B cell (primary cell): Measurements from ENCODE around the gene DYNLRB2. TPM values are rescaled to one million over a fixed set of nuclear protein-coding genes. Genes with fewer than 3 reads are reported as not detected.
A peak's percentile ranks its signal among the peaks of the same experiment; 100 is the strongest.

Experiments used
- ATAC-seq: fragments of 200-7000 bp; cut with Tn5 transposase; one replicate; pipeline ENCODE4 v1.10.0; 2021; ENCODE audit warnings: low read depth, mild to moderate bottlenecking, moderate number of reproducible peaks, moderate library complexity
- CTCF ChIA-PET: fragments of 350-600 bp; sonication (Branson Sonifier 250); formaldehyde crosslinking; loops from one replicate; lab custom pipeline; 2021; ENCODE audit warnings: antibody characterized with exemption, inconsistent platforms; lab: Charles Lee
- POLR2A ChIA-PET: fragments of 350-600 bp; sonication (Branson Sonifier 250); formaldehyde crosslinking; loops from one replicate; lab custom pipeline; 2021; ENCODE audit warnings: antibody characterized with exemption; lab: Charles Lee
- DNase-seq: peaks from one replicate; pipeline ENCODE4 v3.0.0; 2013
- H2AFZ ChIP-seq: 2 replicates; pipeline ENCODE4 v1.6.1; 2012; ENCODE audit warnings: mild to moderate bottlenecking, low read depth, low read length; ENCODE audit not compliant: insufficient read depth, poor library complexity, severe bottlenecking
- H3K27ac ChIP-seq, 2 donors: 1 replicate in 1 of 2; 2 replicates in 1 of 2; pipeline ENCODE4 v1.5.1; 2012 to 2013; ENCODE audit warnings: low read length in 2 of 2, mild to moderate bottlenecking in 2 of 2, moderate library complexity in 1 of 2
- H3K27me3 ChIP-seq, 4 experiments: fragments of 200-600 bp in 1 of 4; sonication (generic) in 1 of 4; replicated peaks in 1 of 4; 1 replicate in 2 of 4; 2 replicates in 2 of 4; pipeline versions ENCODE4 v1.6.1 to v1.7.0; 2013 to 2016; ENCODE audit warnings: low read length in 3 of 4, mild to moderate bottlenecking in 2 of 4, mixed read lengths in 1 of 4, moderate library complexity in 1 of 4; ENCODE audit not compliant: insufficient read depth in 4 of 4, control insufficient read depth in 3 of 4; ENCODE audit errors: control extremely low read depth in 1 of 4
- H3K36me3 ChIP-seq, 2 experiments: replicated peaks in 1 of 2; 1 replicate in 1 of 2; 2 replicates in 1 of 2; pipeline versions ENCODE4 v1.6.1 to v1.7.1; 2013; ENCODE audit warnings: low read length in 1 of 2; ENCODE audit not compliant: insufficient read depth in 2 of 2, control insufficient read depth in 1 of 2; ENCODE audit errors: control extremely low read depth in 1 of 2, extremely low read depth in 1 of 2
- H3K4me1 ChIP-seq, 2 donors: fragments of 200-600 bp in 1 of 2; sonication (generic) in 1 of 2; 1 replicate in 1 of 2; 2 replicates in 1 of 2; pipeline versions ENCODE4 v1.5.1 to v1.6.1; 2013 to 2017; ENCODE audit warnings: low read length in 2 of 2; ENCODE audit not compliant: control insufficient read depth in 2 of 2, insufficient read depth in 2 of 2
- H3K4me2 ChIP-seq: replicated peaks from 2 replicates; pipeline ENCODE3; 2012; ENCODE audit warnings: mild to moderate bottlenecking, low read depth, low read length; ENCODE audit not compliant: poor library complexity, severe bottlenecking
- H3K4me3 ChIP-seq, 5 experiments: fragments of 200-600 bp in 1 of 5; sonication (generic) in 1 of 5; 1 replicate in 3 of 5; 2 replicates in 2 of 5; pipeline versions ENCODE4 v1.5.1 to v1.7.0; 2011 to 2016; ENCODE audit warnings: low read length in 4 of 5, mild to moderate bottlenecking in 4 of 5, low read depth in 2 of 5, control low read depth in 1 of 5, moderate library complexity in 1 of 5; ENCODE audit not compliant: insufficient read depth in 1 of 5; ENCODE audit errors: control extremely low read depth in 1 of 5, extremely low read depth in 1 of 5
- H3K79me2 ChIP-seq: fragments of 200-600 bp; sonication (generic); one replicate; pipeline ENCODE4 v1.6.0; 2016; ENCODE audit warnings: low read length; ENCODE audit not compliant: control insufficient read depth, insufficient read depth
- H3K9ac ChIP-seq: fragments of 200-600 bp; sonication (generic); 2 replicates; pipeline ENCODE4 v1.6.1; 2017; ENCODE audit warnings: mild to moderate bottlenecking, low read length, moderate library complexity
- H3K9me3 ChIP-seq, 3 donors: one replicate each; pipeline versions ENCODE4 v1.6.1 to v1.7.1; 2013; ENCODE audit warnings: low read length in 2 of 3; ENCODE audit not compliant: control insufficient read depth in 2 of 3, insufficient read depth in 1 of 3; ENCODE audit errors: control extremely low read depth in 1 of 3
- H4K20me1 ChIP-seq: 2 replicates; pipeline ENCODE4 v1.6.0; 2012; ENCODE audit warnings: mild to moderate bottlenecking, low read length; ENCODE audit not compliant: insufficient read depth, control insufficient read depth, poor library complexity, severe bottlenecking
- H3K27ac Mint-ChIP-seq: one replicate; pipeline ENCODE4 v1.8.0; 2021; ENCODE audit warnings: mixed read lengths
- H3K27me3 Mint-ChIP-seq: one replicate; pipeline ENCODE4 v1.8.0; 2021; ENCODE audit warnings: mixed read lengths
- H3K4me1 Mint-ChIP-seq: one replicate; pipeline ENCODE4 v1.8.0; 2021; ENCODE audit warnings: mixed read lengths
- H3K4me3 Mint-ChIP-seq: one replicate; pipeline ENCODE4 v1.8.0; 2021; ENCODE audit warnings: mixed read lengths
- H3K9me3 Mint-ChIP-seq: one replicate; pipeline ENCODE4 v1.8.0; 2022; ENCODE audit warnings: mixed read lengths; ENCODE audit not compliant: insufficient read depth
- CTCF ChIP-seq: fragments of 200-600 bp; IDR thresholded peaks from one replicate; pipeline ENCODE4 v1.8.0; 2022; ENCODE audit warnings: antibody characterized with exemption, mild to moderate bottlenecking
- EZH2 ChIP-seq: IDR thresholded peaks from 2 replicates; pipeline ENCODE4 v1.6.1; 2012; ENCODE audit warnings: borderline replicate concordance, low read depth, mild to moderate bottlenecking, moderate library complexity, low read length; ENCODE audit not compliant: insufficient read depth, poor library complexity, severe bottlenecking
- WGBS: methylation state at CpG from one replicate; pipeline ENCODE4 v1.1.5; 2013; ENCODE audit warnings: missing lambda C conversion rate; ENCODE audit not compliant: insufficient coverage; 5-methylcytosine and 5-hydroxymethylcytosine counted together
- intact Hi-C: fragments of 100-400 bp; cut with micrococcal nuclease; formaldehyde crosslinking; loops from one replicate; pipeline ENCODE4 v1.10.0; 2022
- polyA plus RNA-seq: library from polyadenylated mRNA; depleted of rRNA; stranded (reverse); fragments of >200 nt; gene quantifications from 2 replicates; pipeline ENCODE4 v1.2.3, GENCODE V29; 2012
- total RNA-seq, 2 donors: library from RNA; stranded (reverse); fragments of 120-200 nt in 1 of 2; gene quantifications; 1 replicate in 1 of 2; 2 replicates in 1 of 2; pipeline versions ENCODE4 v1.2.3 to v1.2.4, GENCODE V29; 2013 to 2022

Gene DYNLRB2
- total and polyA plus RNA-seq, 2 donors (not counting 1 experiment from before 2014, with no cell fraction given), result not detected

- Histone ChIP-seq H3K9ac (no peak overlapping the region), H3K4me1 (no peaks in the 10 kb centered on the region), H2AFZ (no peak overlapping the region), H3K27ac (no peak overlapping the region), H3K36me3 (no peaks in the 10 kb centered on the region), H3K79me2 (no peaks in the 10 kb centered on the region), H4K20me1 (no peaks in the 10 kb centered on the region), H3K4me3 (no peak overlapping the region), H3K9me3 (peaks cover 0 to 1% (median 0%) of the 10 kb centered on the region in 3 donors), H3K4me2 (no peak overlapping the region), H3K27me3 (no peaks in the 10 kb centered on the region)
- Mint-ChIP-seq H3K27me3 (no peaks in the 10 kb centered on the region), H3K4me1 (peaks cover 5% of the 10 kb centered on the region), H3K27ac (no peak overlapping the region), H3K9me3 (no peaks in the 10 kb centered on the region), H3K4me3 (no peak overlapping the region)
- DNase-seq (no peak), ATAC-seq (no peak)
- intact Hi-C loops, result no loop called here
- CTCF ChIA-PET, result no interaction called here
- TF ChIP-seq EZH2 (no peak), CTCF (no peak)
- 100% methylated on average over 3 of the region's 3 CpGs for WGBS
- POLR2A ChIA-PET, result no interaction called here
Measured at GRCh38 chr16:80563066-80563465, 22.3 kb downstream of the DYNLRB2 start.

- CTCF ChIA-PET, result no interaction called here
- WGBS, result 5% methylated on average over 5 of the region's 7 CpGs
- H3K4me1 Mint-ChIP-seq, result peaks cover 5% of the 10 kb centered on the region
- Histone ChIP-seq H3K4me3 (no peak overlapping the region), H3K4me1 (no peaks in the 10 kb centered on the region), H4K20me1 (no peaks in the 10 kb centered on the region), H3K27me3 (no peaks in the 10 kb centered on the region), H3K36me3 (no peaks in the 10 kb centered on the region), H3K9me3 (peaks cover 0 to 3% (median 0%) of the 10 kb centered on the region in 3 donors), H3K4me2 (no peak overlapping the region), H2AFZ (peak overlapping the region; percentile 63), H3K27ac (no peak overlapping the region), H3K9ac (no peak overlapping the region), H3K79me2 (no peaks in the 10 kb centered on the region)
- intact Hi-C loops, result no loop called here
- TF ChIP-seq CTCF (no peak), EZH2 (no peak)
- DNase-seq (no peak), ATAC-seq (no peak)
- peaks cover 7% of the 10 kb centered on the region for H3K27me3 Mint-ChIP-seq
- no peaks in the 10 kb centered on the region for H3K9me3 Mint-ChIP-seq
- H3K27ac Mint-ChIP-seq, result no peak overlapping the region
- no peak overlapping the region for H3K4me3 Mint-ChIP-seq
- POLR2A ChIA-PET, result no interaction called here
Measured at GRCh38 chr16:80564394-80564793, 23.6 kb downstream of the DYNLRB2 start.
